Right lobe of liver (tissue), 4 donors: ENCODE results near the gene SLC38A10.

ENCODE experiments used
- POLR2A ChIP-seq: fragments of 450-650 bp; IDR thresholded peaks from one replicate; pipeline ENCODE4 v1.6.1; 2017; ENCODE audit warnings: antibody characterized with exemption, mild to moderate bottlenecking
- TF ChIP-seq, protein P1 (sequence below), 4 donors: fragments of 200-600 bp in 3 of 4; fragments of 450-650 bp in 1 of 4; IDR thresholded peaks; one replicate each; pipeline versions ENCODE4 v1.5.1 to v1.8.0; 2016 to 2022; ENCODE audit warnings: antibody characterized with exemption in 4 of 4, mild to moderate bottlenecking in 2 of 4
- donor health status: DM: no; HTN: no; CAD: no.
- donor health status: DM: no; HTN: no; CAD: no.
- donor health status: DM: no; HTN: yes; CAD: no.

DNA sequence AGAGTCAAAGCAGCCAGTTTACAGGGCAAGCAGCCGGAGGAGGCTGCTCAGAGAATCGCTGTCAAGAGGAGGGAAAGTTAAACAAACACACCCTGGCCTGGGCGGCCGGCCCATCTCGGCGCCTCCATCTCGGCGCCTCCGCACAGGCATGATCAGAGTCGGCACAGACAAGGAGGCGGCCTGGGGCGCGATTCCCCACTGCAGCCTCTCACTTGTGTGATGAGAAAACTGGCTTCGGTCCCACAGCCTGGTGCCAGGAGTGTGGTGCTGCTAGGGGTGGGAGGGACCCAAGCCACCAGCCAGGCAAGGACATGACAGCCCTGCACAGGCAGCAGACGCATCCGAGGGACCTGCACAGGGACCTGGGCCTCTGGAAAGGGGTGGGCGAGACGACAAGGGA, 17.7 kb downstream of the SLC38A10 start:
- TF ChIP-seq, protein P1, sequence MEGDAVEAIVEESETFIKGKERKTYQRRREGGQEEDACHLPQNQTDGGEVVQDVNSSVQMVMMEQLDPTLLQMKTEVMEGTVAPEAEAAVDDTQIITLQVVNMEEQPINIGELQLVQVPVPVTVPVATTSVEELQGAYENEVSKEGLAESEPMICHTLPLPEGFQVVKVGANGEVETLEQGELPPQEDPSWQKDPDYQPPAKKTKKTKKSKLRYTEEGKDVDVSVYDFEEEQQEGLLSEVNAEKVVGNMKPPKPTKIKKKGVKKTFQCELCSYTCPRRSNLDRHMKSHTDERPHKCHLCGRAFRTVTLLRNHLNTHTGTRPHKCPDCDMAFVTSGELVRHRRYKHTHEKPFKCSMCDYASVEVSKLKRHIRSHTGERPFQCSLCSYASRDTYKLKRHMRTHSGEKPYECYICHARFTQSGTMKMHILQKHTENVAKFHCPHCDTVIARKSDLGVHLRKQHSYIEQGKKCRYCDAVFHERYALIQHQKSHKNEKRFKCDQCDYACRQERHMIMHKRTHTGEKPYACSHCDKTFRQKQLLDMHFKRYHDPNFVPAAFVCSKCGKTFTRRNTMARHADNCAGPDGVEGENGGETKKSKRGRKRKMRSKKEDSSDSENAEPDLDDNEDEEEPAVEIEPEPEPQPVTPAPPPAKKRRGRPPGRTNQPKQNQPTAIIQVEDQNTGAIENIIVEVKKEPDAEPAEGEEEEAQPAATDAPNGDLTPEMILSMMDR (IDR thresholded peaks at IDR 0.05) = no peak
- TF ChIP-seq POLR2A = no peak
